ENCODE results near the gene ZNF618. TPM values are rescaled to one million over a fixed set of nuclear protein-coding genes. Genes with fewer than 3 reads are reported as not detected.

Gene ZNF618
- total RNA-seq, 1 experiment from 2014 or later = 22.0 TPM

GRCh38 chr9:114085387-114085789, 209.3 kb downstream of the ZNF618 start:
- TF ChIP-seq SMAD4 (CRISPR knock-in tag; IDR thresholded peaks at IDR 0.05) (no peak), CTCF (IDR thresholded peaks at IDR 0.05) (no peak), ZNF317 (CRISPR knock-in tag; IDR thresholded peaks at IDR 0.05; ENCODE audit: borderline replicate concordance, low read depth) (no peak), NFATC4 (CRISPR knock-in tag; IDR thresholded peaks at IDR 0.05) (no peak), ZNF425 (CRISPR knock-in tag; conservative IDR thresholded peaks at IDR 0.05) (no peak), ATF3 (CRISPR knock-in tag; conservative IDR thresholded peaks at IDR 0.05) (no peak), GRHL2 (CRISPR knock-in tag; IDR thresholded peaks at IDR 0.05; ENCODE audit: insufficient replicate concordance, severe bottlenecking) (no peak), NFYB (CRISPR knock-in tag; conservative IDR thresholded peaks at IDR 0.05; ENCODE audit: low read depth) (no peak), IRF1 (CRISPR knock-in tag; IDR thresholded peaks at IDR 0.05) (no peak), STAT6 (CRISPR knock-in tag; conservative IDR thresholded peaks at IDR 0.05; ENCODE audit: low read depth) (no peak), FOXJ3 (CRISPR knock-in tag; IDR thresholded peaks at IDR 0.05; ENCODE audit: borderline replicate concordance) (no peak), AR (CRISPR knock-in tag; IDR thresholded peaks at IDR 0.05) (no peak)
- DNase-seq (ENCODE audit: low spot score) (no peak), ATAC-seq (no peak)
- no peaks in the 10 kb centered on the region for H3K4me1 Mint-ChIP-seq
- no peaks in the 10 kb centered on the region for H3K36me3 Mint-ChIP-seq
- POLR2A ChIA-PET = no interaction called here
- H3K27me3 Mint-ChIP-seq (ENCODE audit: low read depth) = peaks cover 41% of the 10 kb centered on the region
- H3K4me3 Mint-ChIP-seq = no peak overlapping the region
- H3K9me3 Mint-ChIP-seq = no peaks in the 10 kb centered on the region; the same call in 1 of the 2 replicates
- H3K27ac Mint-ChIP-seq = no peak overlapping the region
- CTCF ChIA-PET = interaction anchor here (0.7 to 5.6 kb wide), 5 partner anchors 11 to 204 kb away, joined by 3 to 109 read pairs (median 80); partner anchors contain the start of gene KIF12

GRCh38 chr9:114086009-114086408, 209.9 kb downstream of the ZNF618 start:
- Mint-ChIP-seq H3K4me3 (no peak overlapping the region), H3K9me3 (no peaks in the 10 kb centered on the region), H3K4me1 (no peaks in the 10 kb centered on the region), H3K27ac (no peak overlapping the region), H3K27me3 (ENCODE audit: low read depth) (peaks cover 38% of the 10 kb centered on the region), H3K36me3 (no peaks in the 10 kb centered on the region)
- ATAC-seq (no peak), DNase-seq (ENCODE audit: low spot score) (no peak)
- POLR2A ChIA-PET = no interaction called here
- CTCF ChIA-PET = interaction anchor here (0.7 to 5.6 kb wide), 5 partner anchors 11 to 204 kb away, joined by 3 to 109 read pairs (median 80); partner anchors contain the start of gene KIF12
- TF ChIP-seq ZNF425 (CRISPR knock-in tag; conservative IDR thresholded peaks at IDR 0.05) = no peak
- TF ChIP-seq TEAD1 (CRISPR knock-in tag; IDR thresholded peaks at IDR 0.05) = no peak
- no peak for TF ChIP-seq ZNF532 (CRISPR knock-in tag; IDR thresholded peaks at IDR 0.05; ENCODE audit: borderline replicate concordance)
